MG63 (cell line): ENCODE data around the gene DYNLT2. TPM values are rescaled to one million over a fixed set of nuclear protein-coding genes. Genes with fewer than 3 reads are reported as not detected.
"Not testable (repeated sequence)": the region's sequence is repeated elsewhere in the genome, so short reads cannot be mapped to it uniquely, and the experiment has no call there.

ENCODE experiments used
- DNase-seq: peaks from one replicate; pipeline ENCODE4 v3.0.0-alpha.2; 2020
- H3K27me3 ChIP-seq: fragments of 250-450 bp; sonication (Bioruptor Pico); 2 replicates; pipeline ENCODE4 v1.5.1; 2020; ENCODE audit warnings: mild to moderate bottlenecking, moderate library complexity
- H3K36me3 ChIP-seq: fragments of 250-450 bp; sonication (Bioruptor Pico); 2 replicates; pipeline ENCODE4 v1.5.1; 2020; ENCODE audit warnings: mild to moderate bottlenecking, moderate library complexity
- H3K4me3 ChIP-seq: fragments of 250-450 bp; sonication (Bioruptor Pico); 2 replicates; pipeline ENCODE4 v1.5.1; 2020; ENCODE audit warnings: mild to moderate bottlenecking, moderate library complexity
- H3K9me3 ChIP-seq: fragments of 250-450 bp; sonication (Bioruptor Pico); 2 replicates; pipeline ENCODE4 v1.5.1; 2020; ENCODE audit warnings: mild to moderate bottlenecking, moderate library complexity
- total RNA-seq: library from RNA; depleted of rRNA; stranded (reverse); fragments of >200 nt; shearing (Covaris generic); gene quantifications from 2 replicates; pipeline ENCODE4 v1.2.3, GENCODE V29; 2014; ENCODE audit warnings: low replicate concordance

Gene DYNLT2
- total RNA-seq, 1 experiment from 2014 or later: 0.10 TPM

DNA sequence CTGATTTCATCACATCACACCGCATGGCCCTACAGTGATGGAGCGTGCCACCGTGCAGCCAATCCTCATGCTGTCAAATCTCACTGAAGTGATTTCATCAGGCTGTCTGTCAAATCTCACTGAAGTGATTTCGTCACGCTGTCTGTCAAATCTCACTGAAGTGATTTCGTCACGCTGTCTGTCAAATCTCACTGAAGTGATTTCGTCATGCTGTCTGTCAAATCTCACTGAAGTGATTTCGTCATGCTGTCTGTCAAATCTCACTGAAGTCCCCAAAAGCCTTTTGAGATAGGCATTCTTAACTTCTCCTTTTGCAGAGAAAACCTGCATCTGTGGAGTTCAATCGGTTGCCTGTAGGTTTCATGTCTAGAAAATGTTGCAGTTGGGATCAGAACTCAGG lies 14.4 kb upstream of the DYNLT2 start:
- H3K27me3 ChIP-seq: not testable (repeated sequence)
- peaks cover 37% of the 10 kb centered on the region for H3K36me3 ChIP-seq

DNA sequence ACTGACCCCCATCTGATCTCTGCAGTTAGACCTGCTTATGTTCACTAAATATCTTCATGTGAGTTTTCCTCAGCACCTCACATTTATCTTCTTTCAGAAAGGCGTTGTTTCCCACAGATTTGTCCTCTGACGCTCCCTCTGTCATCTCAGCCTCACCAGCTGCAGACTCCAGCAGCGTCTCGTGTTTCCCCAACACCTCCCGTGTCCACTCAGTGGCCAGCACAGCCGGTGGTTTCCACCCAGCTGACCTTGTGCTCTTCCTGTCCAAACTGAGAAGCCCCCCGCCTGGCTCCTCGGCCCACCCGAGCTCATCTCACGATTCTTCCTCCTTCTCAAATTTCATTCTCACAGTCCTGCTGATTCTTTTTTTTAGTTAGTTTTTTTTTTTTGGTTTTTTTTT lies 12.5 kb upstream of the DYNLT2 start:
- peaks cover 43% of the 10 kb centered on the region for H3K36me3 ChIP-seq
- H3K27me3 ChIP-seq: no peaks in the 10 kb centered on the region
- no peak for DNase-seq
- no peaks in the 10 kb centered on the region for H3K9me3 ChIP-seq
- no peak overlapping the region for H3K4me3 ChIP-seq

More for the DNA sequence above, 14.4 kb upstream of the DYNLT2 start:
- not testable (repeated sequence) for H3K4me3 ChIP-seq, H3K9me3 ChIP-seq, DNase-seq

DNA sequence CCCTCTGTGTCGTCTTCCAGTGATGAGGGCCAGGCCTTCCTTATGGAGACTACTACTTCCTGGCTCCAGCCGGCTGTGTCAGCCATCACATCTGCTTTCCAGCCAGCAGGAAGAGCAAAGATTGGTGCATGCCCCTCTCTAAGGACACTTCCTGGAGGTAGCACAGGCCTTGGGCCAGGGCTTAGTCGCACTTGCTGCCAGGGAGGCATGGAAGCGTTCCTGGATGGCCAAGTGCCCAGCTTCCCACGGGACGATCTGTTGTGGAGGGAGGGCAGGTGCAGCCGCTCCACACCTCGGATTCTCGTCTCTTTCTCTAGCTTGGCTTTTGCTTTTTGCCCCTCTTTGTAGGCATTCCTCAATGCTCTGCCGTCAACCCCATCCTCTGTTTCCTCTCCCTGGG lies 11.9 kb upstream of the DYNLT2 start:
- no peak overlapping the region for H3K4me3 ChIP-seq
- no peaks in the 10 kb centered on the region for H3K9me3 ChIP-seq
- H3K27me3 ChIP-seq: no peaks in the 10 kb centered on the region
- H3K36me3 ChIP-seq: peaks cover 39% of the 10 kb centered on the region
- DNase-seq: no peak

DNA sequence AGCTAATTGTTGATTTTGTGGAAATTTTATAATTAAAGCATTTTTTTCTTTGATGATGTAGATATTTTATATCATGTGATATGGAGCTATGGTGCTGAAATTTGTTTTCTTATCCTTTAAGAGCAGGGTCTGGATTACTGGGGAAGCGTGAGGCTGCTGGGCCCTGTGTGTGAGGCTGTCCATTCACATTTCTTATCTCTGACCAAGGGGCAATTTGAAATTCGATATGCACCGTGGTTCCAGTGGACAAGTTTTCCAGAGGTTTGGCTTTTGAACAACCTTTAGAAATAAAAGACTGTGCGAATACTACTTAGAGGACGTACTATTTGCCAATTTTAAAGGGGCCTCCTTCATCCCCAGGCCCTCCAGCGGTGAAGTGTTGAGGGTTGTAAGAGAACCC lies 3.8 kb upstream of the DYNLT2 start:
- no peak overlapping the region for H3K4me3 ChIP-seq
- H3K36me3 ChIP-seq: peaks cover 24% of the 10 kb centered on the region
- no peak for DNase-seq
- no peaks in the 10 kb centered on the region for H3K27me3 ChIP-seq
- H3K9me3 ChIP-seq: no peaks in the 10 kb centered on the region

DNA sequence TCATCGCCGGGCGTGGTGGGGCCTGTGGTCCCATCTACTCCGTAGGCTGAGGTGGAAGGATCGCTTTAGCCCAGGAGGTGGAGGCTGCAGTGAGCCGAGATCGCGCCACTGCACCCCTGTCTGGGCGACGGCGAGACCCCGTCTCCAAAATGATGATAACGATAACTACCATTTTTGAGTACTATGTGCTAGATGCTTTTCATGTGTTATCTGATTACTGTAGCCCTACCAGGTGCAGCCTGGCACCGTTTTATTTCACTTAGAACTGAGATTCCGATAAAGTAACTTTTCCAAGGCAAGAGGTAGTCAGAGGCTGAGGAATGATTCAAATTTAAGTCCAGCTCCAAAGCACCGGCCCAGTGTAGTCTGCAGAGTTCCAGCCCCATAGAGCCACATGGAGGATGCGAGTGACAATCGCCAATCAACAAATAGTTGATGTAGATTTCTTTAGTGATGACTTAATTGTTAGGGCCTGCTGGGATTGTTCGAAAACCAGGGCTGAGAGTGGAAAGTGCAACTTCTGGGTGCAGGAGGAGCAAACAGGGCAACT lies 777 bp upstream of the DYNLT2 start:
- DNase-seq: no peak
- H3K9me3 ChIP-seq: no peaks in the 10 kb centered on the region
- H3K27me3 ChIP-seq: no peaks in the 10 kb centered on the region
- peaks cover 18% of the 10 kb centered on the region for H3K36me3 ChIP-seq
- H3K4me3 ChIP-seq: peak overlapping the region; percentile 72

DNA sequence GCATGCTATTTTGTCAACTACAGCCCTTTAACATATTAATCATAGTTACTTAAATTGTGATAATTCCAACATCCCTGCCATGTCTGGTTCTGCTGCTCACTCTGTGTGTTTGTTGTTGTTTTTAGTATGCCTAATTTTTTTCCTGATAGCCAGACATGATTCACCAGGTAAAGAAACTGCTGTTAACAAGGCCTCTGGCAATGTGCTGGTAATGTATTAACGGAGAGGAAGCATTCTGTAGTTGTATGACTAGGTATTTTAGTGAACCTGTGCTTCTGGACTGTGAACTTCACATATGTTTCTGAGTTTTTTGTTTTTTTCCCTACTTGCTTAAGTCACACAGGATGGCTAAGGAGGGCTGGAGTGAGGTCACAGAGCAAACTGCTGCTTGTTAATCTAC lies 4.8 kb downstream of the DYNLT2 start:
- no peak for DNase-seq
- Histone ChIP-seq H3K9me3 (peaks cover 6% of the 10 kb centered on the region; the same call in 1 of the 2 replicates), H3K27me3 (no peaks in the 10 kb centered on the region), H3K36me3 (peaks cover 4% of the 10 kb centered on the region; the same call in 1 of the 2 replicates), H3K4me3 (no peak overlapping the region)

DNA sequence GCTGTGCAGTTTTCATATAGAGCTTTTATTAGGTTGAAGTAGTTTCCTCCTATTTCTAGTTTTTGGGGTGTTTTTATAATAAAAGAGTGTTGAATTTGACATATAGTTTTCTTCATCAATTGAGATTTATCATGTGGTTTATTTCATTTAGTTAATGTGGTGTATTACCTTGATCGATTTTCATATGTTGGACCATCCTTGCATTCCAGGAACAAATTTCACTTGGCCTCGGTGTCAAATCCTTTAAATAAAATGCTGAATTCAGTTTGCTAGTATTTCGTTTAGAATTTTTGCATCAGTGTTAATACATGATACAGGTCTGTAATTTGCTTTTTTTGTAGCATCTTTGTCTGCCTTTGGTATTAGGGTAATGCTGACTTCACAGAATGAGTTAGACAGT lies 6.0 kb downstream of the DYNLT2 start:
- Histone ChIP-seq H3K9me3 (peaks cover 6% of the 10 kb centered on the region; the same call in 1 of the 2 replicates), H3K4me3 (no peak overlapping the region), H3K36me3 (peaks cover 4% of the 10 kb centered on the region; the same call in 1 of the 2 replicates), H3K27me3 (no peaks in the 10 kb centered on the region)
- no peak for DNase-seq

DNA sequence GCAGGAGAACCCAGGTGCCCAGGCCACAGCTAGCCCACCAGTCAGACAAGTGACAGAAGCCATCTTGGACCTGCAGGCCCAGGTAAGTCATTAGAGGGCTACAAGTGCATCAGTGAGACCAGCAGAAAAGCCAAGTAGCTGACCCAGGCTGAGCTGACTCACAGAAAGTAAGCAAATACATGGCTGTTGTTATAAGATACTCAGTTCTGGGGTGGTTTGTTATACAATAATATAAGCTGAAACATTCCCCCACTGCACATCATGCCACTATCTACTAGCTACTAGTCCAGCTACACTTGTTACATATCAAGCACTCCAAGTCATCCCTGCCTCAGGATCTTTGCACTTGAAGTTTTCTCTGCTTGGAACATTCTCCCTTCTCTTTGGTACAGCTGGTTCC lies 10.0 kb downstream of the DYNLT2 start:
- Histone ChIP-seq H3K27me3 (no peaks in the 10 kb centered on the region), H3K9me3 (peaks cover 6% of the 10 kb centered on the region; the same call in 1 of the 2 replicates), H3K4me3 (no peak overlapping the region), H3K36me3 (no peaks in the 10 kb centered on the region)
- no peak for DNase-seq

DNA sequence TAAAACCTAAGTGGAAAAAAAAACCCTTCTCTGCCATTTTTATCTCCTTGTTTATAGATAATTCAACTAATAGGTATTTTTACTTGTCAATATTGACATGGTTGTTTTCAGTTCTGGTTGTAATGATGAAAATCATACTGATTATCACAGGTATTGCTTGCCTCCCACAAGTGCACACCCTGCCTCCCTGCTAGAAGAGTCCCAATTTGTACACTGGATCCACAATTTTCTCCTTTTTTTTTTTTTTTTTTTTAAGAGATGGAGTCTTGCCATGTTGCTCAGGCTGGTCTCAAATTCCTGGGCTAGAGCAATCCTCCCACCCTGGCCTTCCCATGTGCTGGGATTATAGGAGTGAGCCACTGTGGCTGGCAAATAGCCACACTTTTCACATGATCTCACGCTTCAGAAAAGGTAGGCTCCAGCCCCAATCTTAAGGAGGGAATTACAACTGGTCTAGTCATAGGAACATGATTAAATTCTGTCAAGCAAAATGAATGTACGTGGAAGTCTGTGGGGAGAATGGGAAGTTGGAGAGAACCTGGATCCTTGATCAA lies 12.3 kb downstream of the DYNLT2 start:
- no peak for DNase-seq
- H3K27me3 ChIP-seq: no peaks in the 10 kb centered on the region
- H3K4me3 ChIP-seq: no peak overlapping the region
- 0 out of 2 replicates have a peak, but pooled peaks cover 3% of the 10 kb centered on the region for H3K9me3 ChIP-seq
- H3K36me3 ChIP-seq: no peaks in the 10 kb centered on the region

DNA sequence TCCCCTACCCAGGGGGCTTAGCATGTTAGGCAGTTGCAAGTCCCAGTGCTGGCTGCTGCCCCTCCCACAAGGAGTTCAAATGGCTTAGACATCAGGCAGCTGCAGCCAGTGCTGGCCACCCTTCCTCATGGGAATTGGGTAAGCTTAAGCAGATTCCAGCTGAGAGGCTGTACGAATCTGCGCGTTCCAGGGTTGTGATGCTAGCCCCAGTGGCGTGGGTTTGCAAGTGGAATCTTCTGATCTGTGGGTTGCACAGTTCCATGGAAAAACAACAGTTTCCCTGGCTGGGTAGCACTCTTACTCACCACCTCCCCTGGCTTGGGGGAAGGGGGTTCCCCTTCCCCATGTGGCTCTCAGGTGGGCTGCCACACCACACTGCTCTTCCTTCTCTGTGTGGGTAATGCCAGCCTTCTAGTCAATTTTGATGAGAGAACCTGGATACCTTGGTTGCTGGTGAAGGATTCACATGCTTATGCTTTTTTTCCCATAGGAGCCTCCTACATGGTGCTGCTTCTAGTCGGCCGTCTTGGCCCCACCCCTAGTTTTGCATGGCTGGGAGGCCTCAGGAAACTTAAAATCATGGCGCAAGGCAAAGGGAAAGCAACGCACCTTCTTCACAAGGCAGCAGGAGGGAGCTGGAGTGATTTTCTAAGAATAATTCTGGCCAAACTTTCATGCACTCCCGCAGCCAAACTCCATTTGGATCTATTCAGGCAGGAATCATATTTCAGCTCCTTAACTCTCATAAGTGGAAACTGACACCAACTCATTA lies 13.0 kb downstream of the DYNLT2 start:
- Histone ChIP-seq H3K9me3 (peaks cover 7% of the 10 kb centered on the region; the same call in 1 of the 2 replicates), H3K36me3 (no peaks in the 10 kb centered on the region), H3K4me3 (no peak overlapping the region), H3K27me3 (no peaks in the 10 kb centered on the region)
- DNase-seq: no peak

DNA sequence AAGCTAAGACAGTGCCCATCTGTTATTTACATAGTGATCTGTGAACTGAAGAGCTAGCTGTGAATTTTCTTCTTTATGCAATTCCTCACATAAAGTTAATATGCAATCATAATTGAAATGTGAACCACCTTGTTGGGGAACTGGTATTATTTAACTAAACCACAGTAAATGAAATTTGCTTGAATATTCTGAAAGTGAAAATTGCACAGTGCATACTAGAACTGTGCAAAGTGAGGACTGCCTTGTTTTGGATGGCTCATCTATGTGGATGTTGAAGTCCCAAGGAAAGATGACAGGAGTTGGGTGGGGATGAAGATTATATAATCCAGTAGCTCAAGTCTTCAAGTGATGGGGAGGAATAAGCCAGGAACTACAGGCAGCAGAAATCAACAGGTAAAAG lies 21.4 kb downstream of the DYNLT2 start:
- Histone ChIP-seq H3K36me3 (no peaks in the 10 kb centered on the region), H3K27me3 (no peaks in the 10 kb centered on the region)

DNA sequence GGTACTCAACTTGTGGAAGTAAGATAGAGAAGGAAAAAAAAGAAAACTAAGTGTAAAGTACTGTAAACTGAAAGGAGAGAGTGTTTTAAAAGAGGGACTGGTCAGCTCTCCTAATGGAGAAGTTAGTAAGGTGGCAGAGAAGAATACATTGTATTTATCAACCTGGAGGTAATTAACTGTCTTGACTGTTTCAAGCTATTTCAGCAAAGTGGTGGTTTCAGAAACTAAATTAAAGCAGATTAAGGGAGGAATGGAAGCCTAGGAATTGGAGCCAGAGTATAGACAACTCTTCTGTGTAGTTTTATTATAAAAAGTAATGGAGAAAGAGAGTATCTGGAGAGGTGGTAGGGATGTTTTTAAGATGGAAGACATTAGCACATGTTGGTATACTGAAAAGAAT lies 24.4 kb downstream of the DYNLT2 start:
- Histone ChIP-seq H3K27me3 (no peaks in the 10 kb centered on the region), H3K36me3 (no peaks in the 10 kb centered on the region), H3K9me3 (no peaks in the 10 kb centered on the region), H3K4me3 (no peak overlapping the region)
- DNase-seq: no peak

More for the DNA sequence above, 21.4 kb downstream of the DYNLT2 start:
- Histone ChIP-seq H3K4me3 (no peak overlapping the region), H3K9me3 (peaks cover 6% of the 10 kb centered on the region; the same call in 1 of the 2 replicates)
- no peak for DNase-seq

DNA sequence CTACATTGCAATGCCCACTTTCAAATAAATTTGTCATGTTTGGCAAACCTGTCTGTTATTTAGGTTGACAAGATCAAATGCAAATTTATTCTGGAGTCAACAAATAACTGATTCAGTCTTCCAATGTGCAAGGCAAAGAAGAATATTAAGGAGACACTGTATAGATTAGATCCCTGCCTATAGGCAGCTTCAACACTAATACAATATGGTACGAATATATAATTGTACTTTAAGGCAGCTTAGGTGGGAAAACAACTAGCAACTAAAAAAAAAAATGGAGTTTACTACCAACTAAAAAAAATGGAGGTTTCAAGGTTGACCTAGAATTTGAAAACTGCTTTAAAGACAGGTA lies 25.3 kb downstream of the DYNLT2 start:
- Histone ChIP-seq H3K4me3 (no peak overlapping the region), H3K27me3 (no peaks in the 10 kb centered on the region), H3K36me3 (no peaks in the 10 kb centered on the region), H3K9me3 (no peaks in the 10 kb centered on the region)
- no peak for DNase-seq

DNA sequence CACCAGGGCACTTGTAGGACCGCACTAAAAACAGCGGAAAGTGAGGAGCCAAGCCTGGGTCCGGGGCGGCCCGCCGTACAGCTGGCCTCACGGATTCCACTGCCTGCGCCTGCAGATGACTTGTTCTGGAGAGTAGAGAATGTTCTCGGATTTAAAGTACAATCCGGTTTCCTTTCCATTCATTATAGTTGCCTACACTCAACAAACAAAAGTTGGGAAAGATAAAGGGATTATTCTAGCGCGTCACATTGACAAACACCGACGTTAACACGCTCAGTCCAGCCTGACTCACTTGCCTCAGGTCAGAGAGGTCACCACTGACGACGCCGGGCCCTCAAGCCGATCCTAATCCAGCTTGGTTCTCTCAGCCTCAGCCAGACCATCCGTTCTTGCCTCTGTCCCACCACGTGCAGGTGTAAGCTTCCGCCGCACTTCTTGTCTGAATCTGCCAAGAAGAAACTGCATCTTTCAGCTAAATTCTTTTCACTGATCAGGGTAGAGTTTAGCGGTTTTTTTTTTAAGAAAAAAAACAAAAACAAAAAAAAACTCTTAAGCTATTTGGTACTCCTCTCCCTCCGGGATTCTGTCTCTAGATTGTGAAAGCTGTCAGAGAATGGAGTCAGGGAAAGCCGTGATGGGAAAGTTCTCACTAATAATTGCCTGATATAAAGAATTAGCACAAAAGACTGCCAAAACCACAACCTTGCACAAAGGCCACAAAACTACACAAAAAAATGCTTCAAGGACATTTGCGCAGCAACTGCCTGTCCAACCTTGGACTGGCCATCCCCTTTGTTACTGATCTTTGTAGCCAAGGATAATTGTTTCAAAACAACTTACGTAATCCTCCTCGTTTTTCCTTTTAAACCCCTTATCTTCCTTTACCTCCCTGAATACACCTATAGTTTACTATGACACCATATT lies 26.0 kb downstream of the DYNLT2 start:
- peak; percentile 38 for DNase-seq
- no peaks in the 10 kb centered on the region for H3K9me3 ChIP-seq
- H3K36me3 ChIP-seq: peaks cover 3% of the 10 kb centered on the region; the same call in 1 of the 2 replicates
- no peaks in the 10 kb centered on the region for H3K27me3 ChIP-seq
- peak overlapping the region; percentile 49 for H3K4me3 ChIP-seq

DNA sequence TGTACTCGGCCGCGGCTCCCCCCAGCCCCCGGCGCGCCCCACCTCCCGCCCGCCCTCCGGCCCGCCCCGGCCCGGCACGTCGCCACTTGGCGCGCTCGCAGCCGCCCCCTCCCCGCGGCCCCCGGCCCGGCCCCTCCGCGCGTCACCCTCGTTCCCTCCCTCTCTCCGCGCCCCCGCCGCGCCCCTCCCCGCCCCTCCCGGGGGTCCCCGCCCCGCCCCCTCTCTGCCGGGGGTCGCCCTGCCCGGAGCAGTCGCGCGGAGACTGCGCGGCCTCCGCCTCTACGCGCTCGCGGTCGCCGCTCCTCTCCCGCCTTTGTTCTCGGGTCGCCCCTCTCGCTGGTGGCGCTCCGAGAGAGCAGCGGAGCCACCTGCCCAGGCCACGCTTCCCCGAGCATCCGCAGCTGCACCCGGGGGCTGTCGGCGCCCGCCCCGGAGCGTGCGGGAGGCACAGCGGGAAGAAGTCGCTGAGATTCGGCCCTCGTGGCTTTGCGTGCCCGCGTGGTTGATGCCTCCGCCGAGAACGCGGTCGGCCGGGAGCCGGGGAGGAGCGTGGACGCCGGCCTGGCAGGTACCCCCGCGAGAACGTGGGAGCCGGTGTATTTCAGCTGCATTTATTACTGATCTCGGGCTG lies 26.8 kb downstream of the DYNLT2 start, which contains the start of gene PHF10:
PHF10 (minus strand) TSS at position 7 of the 631 bp plus-strand sequence. CDS start 569 bp downstream, outside the sequence.
- Histone ChIP-seq H3K36me3 (peaks cover 7% of the 10 kb centered on the region; the same call in 1 of the 2 replicates), H3K27me3 (no peaks in the 10 kb centered on the region)
- DNase-seq: peak; percentile 46

DNA sequence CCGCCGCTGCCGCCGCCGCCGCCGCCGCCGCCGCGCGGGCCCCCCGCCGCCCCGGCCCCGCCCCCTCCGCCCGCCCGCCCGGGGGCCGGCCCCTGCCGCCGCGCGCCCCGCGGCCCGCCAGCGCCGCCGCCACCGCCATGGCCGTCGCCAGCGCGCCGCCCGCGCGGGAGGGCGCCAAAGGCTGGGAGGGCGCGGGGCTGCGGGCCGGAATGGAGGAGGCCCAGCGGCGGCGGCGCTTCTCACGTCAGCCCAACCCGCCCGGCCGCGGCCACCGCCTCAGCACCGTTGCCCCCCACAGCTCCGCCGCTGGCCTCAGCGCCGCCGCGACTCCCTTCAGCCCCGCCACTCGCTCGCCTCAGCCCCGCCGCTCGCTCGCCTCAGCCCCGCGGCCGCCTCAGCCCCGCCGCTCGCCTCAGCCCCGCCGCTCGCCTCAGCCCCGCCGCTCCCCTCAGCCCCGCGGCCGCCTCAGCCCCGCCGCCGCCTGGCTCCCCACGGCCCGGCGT lies 27.3 kb downstream of the DYNLT2 start:
- no peaks in the 10 kb centered on the region for H3K9me3 ChIP-seq
- no peaks in the 10 kb centered on the region for H3K27me3 ChIP-seq
- H3K4me3 ChIP-seq: peak overlapping the region; percentile 28; the same call in 1 of the 2 replicates
- peak; percentile 32 for DNase-seq
- H3K36me3 ChIP-seq: peaks cover 7% of the 10 kb centered on the region; the same call in 1 of the 2 replicates

More for the DNA sequence above, 26.8 kb downstream of the DYNLT2 start, which contains the start of gene PHF10:
- H3K9me3 ChIP-seq: no peaks in the 10 kb centered on the region
- peak within 1 kb of the TSS; percentile 62 for H3K4me3 ChIP-seq
